Frontal cortex (tissue), 4 donors: Measurements from ENCODE around the gene INO80. TPM values are rescaled to one million over a fixed set of nuclear protein-coding genes. Genes with fewer than 3 reads are reported as not detected.
"Not testable (repeated sequence)": the region's sequence is repeated elsewhere in the genome, so short reads cannot be mapped to it uniquely, and the experiment has no call there.

Source experiments
- DNase-seq, 2 donors: peaks; one replicate each; pipeline ENCODE4 v3.0.0; 2012; ENCODE audit warnings: low spot score in 2 of 2
- FAIRE-seq: peaks from 2 replicates; lab custom pipeline; 2012; peaks lifted over from hg19 to GRCh38; lab: Jason Lieb, UNC
- total RNA-seq: library from RNA; depleted of rRNA; stranded (reverse); fragments of >200 nt; gene quantifications from one replicate; pipeline ENCODE4 v1.2.3, GENCODE V29; 2014
- donor health status: control.
- donor health status: control.
- donor health status: control.

Gene INO80
- total RNA-seq, 1 donor from 2014 or later: 35.5 TPM

DNA sequence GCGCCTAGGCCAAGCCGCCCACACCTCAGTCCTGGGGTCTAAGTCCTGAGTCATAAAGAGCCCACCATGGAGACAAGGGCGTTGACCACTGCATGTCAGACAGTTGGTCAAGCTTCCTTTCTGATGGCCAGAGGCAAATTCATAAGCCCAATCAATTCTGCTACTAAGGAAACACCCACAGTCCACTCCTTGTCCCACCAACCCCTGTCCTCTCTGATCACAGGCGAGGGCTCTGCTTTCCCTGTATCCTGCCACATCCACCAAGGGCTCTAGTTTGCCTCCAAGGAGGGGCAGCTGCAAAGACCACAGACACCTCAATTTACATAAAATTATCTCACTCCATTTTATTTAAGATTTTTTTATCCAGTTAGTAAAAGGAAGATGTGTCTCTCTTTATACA is 137.5 kb downstream of the INO80 start:
- DNase-seq (no peak), FAIRE-seq (no peak)

DNA sequence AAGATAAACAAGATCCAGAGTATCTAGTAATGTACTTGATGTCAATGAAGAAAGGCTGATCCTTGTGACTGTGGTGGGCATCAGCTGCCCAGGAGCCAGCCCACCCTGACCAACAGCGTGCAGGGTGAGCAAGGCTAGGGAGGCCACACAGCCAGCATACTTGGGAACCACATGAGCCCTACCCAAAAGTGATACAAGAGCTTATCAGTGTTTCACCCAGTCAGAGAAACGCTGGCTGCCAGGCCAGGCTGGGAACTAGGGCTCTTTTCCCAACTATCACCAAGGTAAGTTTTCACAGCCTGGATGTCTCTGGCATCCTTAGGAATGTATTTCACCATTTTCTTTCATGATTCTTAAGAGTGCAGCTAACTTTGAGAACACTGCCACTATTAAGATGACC is 137.9 kb downstream of the INO80 start:
- FAIRE-seq: no peak
- no peak for DNase-seq

DNA sequence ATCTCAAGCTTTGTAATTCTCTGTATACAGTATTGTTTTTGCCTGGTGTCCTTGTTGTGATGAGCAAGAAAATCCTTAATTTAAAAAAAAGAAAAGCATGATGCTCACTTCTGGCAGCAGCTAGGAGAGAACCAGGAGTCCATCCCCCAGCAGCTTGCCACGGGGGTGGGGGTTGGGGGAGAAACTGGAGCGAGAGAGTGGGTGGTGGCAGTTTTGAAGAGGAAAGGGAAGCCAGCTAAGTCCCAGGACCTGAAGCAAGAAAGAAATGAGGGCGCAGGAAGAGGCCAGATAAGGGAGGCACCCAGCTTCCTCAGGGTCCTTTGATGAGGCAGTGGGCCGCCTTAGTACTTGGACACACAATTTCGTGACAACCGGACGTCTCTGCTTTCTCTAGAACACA is 139.3 kb downstream of the INO80 start:
- DNase-seq (no peak), FAIRE-seq (no peak)

DNA sequence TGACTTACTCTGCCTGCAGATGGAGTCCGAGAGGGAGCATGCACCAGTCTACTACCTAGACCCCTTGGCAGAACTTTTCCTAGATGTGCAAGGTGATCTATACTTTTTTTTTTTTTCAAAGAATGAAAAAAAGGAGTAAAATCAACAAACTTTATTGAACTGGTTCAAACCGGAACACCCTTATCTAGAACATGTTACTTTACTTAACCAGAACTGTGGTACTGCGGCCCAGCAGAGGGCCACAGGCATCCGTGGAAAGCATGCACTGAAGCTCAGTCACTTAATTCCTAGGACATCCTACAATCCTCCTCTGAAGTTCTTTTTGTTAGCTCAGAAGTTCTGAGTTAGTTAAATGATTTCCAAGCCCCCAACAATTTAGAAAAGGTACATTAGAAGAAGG is 141.2 kb downstream of the INO80 start:
- DNase-seq (no peak), FAIRE-seq (no peak)

DNA sequence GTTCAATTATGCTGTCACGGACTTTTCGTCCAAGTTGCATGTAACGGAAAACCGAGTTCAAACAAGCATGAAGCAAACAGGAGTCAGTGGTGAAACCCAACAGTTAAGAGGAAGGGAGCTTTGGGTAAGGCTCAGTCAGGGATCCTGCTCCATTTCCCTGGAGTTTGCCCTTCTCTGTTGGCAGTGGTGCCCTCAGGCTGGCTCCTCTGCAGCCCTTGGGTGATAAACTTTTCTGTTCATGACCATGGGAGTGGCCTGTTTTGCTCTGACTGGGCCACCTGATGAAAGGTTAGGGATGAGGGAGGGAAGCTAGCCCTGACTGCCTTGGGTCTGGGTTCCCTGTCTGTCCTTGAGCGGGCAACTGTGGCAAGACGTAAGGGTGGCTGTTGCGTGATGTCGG is 146.7 kb downstream of the INO80 start:
- FAIRE-seq: no peak
- no peak for DNase-seq

DNA sequence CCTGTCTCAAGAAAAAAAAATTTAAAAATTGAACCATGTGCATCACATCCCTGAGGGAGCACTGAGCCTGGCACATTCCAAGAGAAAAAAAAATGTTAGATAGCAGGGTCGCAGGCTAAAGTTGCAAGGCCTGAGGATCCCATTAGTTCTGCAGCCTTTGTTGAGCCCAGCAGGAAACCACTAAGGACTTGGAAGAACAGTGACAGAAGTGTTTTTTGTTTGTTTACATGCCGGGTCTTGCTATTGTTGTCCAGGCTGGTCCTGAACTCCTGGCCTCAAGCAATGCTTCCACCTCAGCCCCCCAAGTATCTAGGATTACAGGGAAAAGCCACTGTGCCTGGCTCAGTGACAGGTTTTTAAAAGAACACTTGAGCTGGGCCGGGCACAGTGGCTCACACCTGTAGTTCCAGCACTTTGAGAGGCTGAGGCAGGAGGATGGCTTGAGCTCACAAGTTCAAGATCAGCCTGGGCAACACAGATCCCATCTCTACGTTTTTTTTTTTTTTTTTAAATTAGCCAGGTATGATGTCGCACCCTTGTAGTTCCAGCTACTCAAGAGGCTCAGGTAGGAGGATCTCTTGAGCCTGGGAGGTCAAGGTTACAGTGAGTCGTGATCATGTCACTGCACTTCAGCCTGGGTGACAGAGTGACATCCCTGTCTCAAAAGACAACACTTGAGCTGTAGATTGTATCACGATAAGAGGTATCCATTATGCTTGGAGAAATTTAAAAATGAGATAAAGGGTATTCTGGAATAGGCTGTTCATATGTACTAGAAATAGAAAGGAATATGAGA is 147.6 kb downstream of the INO80 start:
- DNase-seq (no peak), FAIRE-seq (no peak)

DNA sequence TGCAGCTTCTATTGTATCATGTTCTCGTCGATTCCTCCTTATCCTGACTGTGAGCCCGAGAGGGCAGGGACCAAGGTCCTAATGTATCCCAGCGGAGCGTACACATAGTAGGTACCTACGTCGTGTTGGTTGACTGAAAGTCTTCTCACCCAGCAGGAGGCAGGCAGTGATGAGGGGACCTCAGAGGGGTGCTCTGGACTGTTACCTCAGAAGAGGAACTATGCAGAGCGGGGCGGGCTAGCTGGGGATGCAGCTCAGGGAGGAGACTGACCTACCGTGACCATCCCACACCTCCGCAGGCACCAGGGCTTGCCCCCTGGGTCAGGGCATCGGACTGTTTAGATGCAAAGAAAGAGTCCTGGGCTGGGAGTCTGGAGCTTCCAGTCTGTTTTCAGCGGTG is 151.4 kb downstream of the INO80 start:
- FAIRE-seq (no peak), DNase-seq (no peak)

DNA sequence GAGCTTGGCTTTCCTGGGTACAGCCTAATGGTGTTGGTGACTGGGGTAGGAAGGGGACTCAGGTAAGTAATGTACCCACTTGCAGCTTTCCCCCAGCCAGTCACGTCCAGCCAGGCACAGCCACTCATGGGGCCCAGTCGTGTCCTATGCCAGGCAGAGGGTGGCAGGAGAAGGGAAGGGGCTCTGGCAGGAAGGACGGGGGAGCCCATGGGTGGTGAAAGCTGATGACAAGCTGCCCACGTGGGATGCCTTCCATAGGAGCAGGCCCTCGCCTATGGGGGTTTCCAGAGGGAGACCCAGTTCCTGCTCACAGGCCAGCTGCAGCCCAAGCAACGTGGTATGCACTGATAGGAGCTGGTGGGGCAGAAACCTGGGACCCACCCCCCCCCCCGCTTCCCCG is 152.1 kb downstream of the INO80 start:
- FAIRE-seq (no peak), DNase-seq (no peak)

DNA sequence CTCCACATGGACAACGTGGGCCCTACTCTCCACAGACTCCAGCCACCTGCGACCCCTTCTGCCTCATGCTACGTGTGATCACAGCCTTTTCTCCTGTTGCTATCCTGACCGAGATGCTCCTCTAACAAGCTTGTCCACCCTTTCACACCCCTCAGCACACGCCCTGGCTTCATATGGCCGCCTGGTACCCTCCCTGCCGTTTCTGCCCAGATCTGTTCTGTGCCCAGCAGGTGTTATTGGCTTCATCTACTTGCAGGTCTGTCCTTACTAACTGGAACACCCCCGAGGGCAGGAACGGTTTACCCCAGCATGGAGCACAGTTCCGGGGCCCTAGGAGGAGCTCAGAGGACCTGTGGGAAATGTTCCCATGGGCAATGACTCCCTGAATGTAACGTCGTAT is 152.9 kb downstream of the INO80 start:
- no peak for DNase-seq
- FAIRE-seq: no peak

DNA sequence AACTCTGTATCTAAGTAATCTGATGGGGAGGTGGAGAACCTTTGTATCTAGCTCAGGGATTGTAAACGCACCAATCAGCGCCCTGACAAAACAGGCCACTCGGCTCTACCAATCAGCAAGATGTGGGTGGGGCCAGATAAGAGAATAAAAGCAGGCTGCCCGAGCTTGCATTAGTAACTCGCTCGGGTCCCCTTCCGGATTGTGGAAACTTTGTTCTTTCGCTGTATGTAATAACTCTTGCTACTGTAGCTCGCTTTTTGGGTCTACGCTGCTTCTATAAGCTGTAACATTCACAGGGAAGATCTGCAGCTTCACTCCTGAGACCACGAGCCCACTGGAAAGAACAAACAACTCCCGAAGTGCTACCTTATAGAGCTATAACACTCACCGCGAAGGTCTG is 153.8 kb downstream of the INO80 start:
- DNase-seq, FAIRE-seq: not testable (repeated sequence)

DNA sequence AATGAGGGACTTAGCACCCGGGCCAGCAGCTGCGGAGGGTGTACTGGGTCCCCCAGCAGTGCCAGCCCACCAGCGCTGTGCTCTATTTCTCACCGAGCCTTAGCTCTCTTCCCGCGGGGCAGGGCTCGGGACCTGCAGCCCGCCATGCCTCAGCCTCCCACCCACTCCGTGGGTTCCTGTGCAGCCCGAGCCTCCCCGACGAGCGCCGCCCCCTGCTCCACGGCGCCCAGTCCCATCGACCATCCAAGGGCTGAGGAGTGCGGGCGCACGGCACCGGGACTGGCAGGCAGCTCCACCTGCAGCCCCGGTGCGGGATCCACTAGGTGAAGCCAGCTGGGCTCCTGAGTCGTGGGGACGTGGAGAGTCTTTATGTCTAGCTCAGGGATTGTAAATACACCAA is 154.3 kb downstream of the INO80 start:
- DNase-seq, FAIRE-seq: not testable (repeated sequence)

DNA sequence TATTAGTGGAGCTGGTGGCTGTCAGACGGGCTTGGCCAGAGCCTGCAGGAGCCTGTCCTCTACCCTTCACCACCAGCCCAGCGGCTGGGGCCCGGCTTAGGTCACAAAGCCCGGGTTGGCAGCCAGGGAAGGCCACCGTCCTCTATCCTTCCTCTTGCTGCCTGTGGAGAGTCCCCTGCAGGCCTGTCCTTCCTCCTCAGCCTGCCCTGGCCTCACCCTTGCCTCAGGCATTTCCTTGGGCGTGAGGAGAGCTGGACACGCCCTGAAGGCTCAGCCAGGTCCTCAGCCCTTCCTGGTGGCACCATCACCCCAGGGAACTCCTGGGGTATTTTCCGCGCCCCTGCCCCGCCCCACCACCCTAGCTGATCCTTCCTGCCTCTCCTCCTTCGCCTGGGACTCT is 155.2 kb downstream of the INO80 start:
- DNase-seq (no peak), FAIRE-seq (no peak)

DNA sequence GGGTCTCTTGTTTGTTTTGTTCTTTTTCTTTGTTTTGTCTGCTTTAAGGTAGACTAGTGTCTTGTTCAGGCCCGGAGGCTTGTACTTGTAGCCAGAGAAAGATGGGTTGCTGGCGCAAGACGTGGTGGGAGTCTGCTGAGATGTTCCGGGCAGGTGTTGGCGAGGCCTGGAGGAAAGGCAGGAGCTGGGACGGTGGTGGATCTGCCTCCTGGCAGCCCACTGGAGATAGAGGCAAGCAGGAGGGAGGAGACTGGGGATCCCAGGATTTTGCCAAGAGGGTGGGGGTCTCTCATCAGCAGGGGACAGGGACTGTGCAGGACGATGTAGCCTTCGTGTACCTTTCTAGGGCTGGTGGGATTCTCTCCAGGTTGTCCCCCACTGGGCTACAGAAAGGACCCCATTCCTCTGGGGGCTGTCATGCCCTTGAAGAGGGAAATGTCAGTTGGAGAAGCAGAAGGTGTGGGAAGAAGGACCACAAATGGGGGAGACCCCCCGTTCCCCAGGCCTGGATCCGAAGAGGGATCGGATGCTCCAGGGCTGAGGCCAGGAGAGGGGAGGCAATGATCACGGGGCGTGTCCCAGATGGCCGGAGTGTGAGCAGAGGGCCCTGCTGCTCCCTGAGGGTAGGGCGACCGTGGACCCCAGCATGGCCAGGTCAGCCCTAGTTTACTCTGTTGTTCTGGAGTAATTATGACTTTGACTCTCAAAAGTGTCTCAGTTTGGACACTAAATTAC is 155.8 kb downstream of the INO80 start:
- FAIRE-seq: no peak
- DNase-seq: no peak

DNA sequence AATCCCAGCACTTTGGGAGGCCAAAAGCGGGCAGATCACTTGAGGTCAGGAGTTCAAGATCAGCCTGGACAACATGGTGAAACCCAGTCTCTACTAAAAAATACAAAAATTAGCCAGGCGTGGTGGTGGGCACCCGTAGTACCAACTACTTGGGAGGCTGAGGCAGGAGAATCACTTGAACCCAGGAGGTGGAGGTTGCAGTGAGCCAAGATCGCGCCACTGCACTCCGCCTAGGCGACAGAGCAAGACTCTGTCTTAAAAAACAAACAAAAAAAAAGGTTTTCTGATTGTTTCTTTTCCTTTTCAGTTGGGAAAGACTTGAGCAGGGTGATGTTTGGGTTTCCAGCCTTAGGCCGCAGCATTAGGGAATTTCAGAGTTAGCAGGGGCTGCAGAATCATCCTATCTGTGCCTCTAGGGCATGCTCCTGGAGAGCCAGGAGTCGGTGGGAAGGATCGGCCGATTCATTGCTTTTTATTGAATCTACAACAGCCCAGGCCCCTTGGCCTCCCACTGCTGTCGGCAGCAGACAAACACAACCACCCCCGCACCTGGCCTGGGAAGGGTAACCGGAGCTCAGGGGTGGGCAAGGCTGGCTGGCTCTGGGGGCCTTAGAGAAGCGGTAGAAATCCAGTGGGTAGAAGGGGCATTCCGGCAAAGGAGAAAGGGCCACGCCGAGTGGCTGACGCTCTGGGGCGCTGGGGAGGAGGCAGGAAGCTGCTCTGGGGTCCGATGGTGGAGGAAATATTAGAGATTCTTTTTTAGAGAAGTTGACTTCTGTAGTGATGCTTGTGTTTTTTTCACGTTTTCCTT is 156.5 kb downstream of the INO80 start:
- DNase-seq: no peak

DNA sequence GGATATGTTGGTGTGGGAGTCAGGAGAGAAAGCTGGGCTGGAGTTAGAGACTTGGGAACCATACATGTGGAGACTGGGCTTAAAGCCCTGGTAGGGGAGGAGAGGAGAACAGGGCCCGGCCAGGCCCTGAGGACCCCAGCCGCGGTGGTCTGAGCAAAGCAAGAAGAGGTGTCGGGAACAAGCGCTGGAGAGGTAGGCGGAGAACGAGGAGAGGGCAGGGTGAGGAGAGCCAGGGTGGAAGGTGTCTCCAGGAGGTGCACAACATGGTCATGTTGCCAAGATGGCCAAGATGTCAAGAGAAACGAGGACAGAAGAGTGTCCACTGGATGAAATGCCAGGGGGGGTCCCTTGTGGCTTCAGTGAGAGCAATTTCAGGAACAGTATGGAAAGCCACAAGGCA is 157.4 kb downstream of the INO80 start:
- DNase-seq (no peak), FAIRE-seq (no peak)

More for the DNA sequence above, 156.5 kb downstream of the INO80 start:
- FAIRE-seq: no peak

DNA sequence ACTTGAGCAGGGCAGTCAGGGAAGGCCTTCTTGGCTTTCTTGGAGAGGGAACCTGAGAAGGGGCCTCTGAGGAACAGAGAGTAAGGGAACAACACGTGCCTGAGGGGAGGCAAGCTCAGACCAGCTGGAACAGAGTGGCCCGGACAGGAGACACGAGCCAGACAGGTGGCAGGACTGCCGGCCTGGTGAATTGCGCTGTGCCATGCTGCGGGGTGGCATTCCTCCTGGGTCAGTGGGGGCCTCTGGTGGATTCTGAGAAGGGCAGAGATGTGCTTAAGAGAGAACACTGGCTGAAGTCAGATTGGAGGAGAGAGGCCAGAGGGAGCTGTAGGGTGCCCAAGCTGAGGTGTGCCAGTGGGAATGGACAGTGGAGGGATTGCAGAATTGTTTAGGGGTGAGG is 157.9 kb downstream of the INO80 start:
- FAIRE-seq: no peak

DNA sequence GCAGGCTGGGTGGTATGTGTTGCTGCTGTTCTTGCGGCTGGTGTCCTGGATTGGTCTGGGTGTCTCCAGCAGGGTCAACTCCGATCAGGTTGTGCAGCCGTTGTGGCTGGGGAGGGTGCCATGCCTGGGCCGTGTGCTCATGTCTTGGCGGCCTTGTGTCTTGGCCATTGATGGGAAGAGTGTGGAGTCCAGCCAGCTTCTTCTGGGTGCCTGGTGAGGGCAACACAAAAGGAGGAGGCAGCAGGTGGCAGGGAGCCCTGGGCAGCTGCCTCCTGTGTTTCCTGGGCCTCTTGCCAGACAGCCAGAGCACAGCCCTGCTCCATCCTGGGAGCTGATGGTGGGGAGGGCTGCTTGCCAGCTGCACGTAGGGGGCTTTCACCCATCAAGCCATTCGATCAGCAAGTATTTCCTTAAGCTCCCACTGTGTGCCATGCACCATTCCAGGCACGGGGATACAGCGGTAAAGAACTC is 158.5 kb downstream of the INO80 start:
- DNase-seq (peak in 1 of 2 donors; percentile 62), FAIRE-seq (no peak)

More for the DNA sequence above, 157.9 kb downstream of the INO80 start:
- no peak for DNase-seq

DNA sequence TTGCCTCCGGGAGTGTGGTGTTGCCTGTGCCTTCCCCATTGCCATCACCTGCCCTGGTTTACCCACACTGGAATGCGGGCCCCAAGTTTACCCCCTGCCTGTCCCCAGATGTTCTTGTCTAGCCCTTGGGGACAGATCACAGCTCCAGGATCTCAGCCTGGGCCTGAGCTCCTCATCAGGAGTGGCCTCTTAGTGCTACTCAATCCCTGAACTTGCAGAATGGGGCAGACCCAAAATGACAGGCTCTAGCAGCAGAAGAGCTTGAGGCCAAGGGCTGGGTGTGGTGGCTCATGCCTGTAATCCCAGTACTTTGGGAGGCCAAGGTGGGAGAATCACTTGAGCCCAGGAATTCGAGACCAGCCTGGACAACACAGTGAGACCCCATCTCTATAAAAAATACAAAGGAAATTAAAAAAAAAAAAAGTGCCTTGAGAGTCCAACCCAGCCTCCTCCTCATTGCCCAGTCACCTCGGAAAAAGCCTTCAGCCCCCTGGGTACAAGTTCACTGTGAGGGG is 159.0 kb downstream of the INO80 start:
- no peak for DNase-seq
- no peak for FAIRE-seq

DNA sequence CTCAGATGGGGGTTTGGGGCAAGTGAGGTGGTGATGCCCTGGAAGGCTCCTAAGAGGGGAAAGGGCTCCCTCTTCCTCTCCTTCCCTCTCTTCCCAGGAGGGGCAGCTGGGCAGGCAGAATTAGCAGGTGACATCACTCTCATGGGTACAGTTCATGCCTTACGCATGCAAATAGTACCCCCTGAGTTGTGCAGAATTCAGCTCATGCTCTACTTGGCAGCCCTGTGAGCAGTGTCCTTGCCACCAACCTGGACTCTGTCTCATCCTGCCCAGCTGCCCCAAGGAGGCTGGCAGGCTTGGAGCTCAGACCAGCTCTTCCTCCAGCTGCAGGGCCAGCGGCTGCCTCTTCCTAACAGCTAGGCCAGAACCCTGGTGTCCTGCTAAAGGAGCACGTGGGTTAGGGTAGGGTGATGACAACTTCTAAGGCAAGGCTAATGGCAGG is 159.5 kb downstream of the INO80 start:
- FAIRE-seq: no peak

DNA sequence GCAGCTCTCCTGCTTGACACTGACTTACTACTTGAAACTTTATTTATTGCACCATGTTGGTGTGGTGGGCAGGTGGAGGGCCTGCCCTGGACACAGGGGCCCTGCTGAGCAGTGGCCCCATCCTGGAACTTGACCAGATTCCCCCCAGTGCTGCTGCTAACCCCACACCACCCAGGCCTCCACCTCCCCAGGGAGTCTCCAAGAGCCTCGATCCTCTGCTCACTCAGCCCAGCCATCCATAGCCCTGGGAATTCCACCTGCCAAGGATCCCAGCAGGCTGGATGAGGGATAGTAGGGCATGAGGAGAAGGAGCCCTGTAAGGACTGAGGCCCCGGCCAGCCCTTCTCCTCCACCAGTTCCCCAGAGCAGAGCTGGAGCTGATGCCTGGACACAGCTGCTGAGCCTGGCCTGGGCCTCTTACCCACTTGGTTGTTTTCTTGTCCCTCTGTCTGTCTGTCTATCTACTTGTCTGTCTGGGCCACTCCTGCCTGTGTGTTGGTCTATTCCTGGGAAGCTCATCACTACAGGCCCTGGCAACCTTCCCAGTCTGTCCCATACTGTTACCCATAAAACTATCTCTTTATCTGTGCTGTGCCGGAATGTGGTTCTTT is 160.0 kb downstream of the INO80 start:
- no peak for DNase-seq
- FAIRE-seq: no peak

More for the DNA sequence above, 159.5 kb downstream of the INO80 start:
- DNase-seq: no peak
